HG03196 (cell line): ENCODE measurements around the gene TMEM82.

Source experiments
- ATAC-seq: cut with Tn5 transposase; IDR thresholded peaks from one replicate; pipeline ENCODE4 v1.9.1; 2021; ENCODE audit not compliant: unreplicated experiment

The TMEM82 gene

DNA sequence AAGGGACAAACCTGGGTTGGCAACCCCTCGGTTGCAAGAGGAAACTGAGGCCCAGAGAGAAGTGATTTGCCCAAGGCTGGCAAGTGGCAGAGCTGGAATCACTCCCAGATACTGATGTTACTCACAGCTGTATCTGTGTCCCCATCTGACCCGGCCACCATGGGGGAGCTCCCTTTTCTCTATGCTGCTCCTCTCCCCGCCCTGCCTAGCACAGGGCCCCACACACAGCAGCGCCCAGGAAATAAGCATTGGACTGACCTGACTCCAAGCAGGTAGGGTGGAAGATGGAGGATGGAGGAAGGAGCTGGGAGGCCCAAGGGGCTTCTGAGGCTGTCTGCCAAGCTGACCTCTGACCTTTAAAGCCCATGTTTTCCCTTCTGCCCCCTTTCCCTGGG, 13.3 kb downstream of the TMEM82 start:
- ATAC-seq = no peak

DNA sequence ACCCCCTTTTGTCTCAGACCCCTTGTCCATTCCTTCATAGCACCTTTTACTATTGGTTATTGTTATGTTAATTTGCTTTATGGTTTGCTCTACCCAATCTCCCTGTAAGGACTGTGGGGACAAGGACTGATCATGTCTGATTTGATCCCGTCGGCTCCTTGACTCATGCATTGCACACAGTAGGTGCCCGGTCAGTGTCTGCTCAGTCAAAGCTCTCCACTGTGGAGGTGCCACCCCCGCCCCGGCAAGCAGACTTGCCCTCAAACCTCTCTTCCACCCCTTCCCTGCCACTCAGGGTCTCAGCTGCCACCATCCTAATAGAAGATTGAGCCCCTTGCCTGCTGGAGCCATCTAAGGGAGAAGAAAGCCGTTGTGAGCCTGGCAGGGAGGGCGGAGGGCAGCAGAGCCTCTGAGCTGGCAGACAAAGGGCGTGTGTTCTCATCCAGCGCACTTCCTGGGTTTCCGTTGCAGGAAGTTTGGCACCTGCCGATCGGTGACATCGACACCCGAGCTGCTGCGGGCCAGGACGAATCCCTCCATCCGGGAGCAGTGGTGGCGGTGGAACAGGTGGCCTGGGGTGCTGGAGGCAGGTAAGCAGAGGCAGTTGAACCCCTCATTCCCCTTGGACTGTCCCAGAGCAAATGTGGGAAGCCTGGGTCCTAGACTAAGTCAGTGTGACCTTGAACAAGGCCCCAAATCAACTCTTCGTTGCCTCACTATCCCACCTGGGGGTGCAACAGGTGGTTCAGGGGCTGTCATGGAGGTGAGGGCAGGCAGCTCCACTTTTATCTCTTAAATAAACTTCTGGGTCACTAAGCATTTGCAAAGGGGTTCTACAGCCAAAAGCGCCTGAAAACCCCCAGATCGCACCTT, 14.1 kb downstream of the TMEM82 start:
- no peak for ATAC-seq

DNA sequence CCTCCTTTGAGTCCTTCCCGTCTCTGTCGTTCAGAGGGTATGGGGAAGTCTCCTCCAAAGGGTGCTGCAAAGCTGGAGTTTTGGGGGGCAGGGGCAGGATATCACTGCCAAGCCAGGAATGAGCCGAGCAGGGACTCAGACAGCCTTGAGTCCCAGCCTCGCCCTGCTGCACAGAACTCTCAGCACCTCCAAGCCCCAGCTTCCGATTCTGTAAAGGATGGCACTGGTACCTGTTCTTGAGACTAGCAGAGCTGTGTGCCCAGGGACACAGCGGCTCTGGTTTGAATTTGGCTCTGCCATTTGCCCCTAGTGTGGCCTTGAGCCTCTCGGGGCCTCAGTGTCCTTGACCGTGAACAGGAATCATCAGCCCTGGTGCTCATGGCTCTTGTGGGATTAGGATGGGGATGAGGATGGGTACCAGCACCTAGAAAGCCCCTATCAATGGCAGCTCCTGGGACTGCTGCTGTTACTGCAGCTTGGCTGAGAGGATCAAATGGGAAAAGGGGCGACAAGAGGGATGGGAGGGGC, 14.8 kb downstream of the TMEM82 start:
- no peak for ATAC-seq

DNA sequence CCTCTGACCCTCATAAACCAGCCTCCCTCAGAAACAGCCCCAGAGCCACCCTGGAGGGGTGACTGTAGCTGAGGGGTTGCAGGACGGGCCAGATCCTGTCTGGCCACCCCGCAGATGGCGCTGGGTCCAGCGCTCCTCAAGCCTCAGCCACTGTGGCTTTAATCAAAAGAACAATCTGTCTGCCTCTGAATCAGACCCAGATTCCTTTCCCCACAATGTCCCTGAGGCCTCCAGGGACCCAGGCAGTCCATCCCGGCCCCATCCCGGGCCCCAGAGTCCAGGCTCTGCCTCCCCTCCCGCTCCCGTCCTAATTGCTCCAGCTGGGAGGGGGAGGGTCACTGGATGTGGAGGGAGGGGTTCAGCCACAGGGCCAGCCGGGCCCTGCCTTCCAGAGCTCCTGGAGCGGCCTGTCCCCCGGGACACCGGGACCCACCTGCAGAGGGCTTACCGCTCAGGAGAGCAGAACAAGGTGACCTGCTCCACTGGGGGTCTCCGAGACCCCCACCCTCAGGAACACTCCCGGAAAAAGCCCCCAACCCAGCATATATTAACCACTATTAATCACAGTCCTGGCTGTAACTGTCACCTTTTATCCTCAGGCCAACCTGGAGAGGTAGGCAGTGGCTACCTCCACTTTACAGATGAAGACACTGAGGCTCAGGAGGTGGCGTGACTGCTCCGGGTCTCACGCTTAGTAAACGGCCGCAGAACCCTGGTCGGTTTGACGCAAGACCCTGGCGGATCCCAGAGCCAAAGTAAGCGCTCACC, 15.5 kb downstream of the TMEM82 start:
- no peak for ATAC-seq

DNA sequence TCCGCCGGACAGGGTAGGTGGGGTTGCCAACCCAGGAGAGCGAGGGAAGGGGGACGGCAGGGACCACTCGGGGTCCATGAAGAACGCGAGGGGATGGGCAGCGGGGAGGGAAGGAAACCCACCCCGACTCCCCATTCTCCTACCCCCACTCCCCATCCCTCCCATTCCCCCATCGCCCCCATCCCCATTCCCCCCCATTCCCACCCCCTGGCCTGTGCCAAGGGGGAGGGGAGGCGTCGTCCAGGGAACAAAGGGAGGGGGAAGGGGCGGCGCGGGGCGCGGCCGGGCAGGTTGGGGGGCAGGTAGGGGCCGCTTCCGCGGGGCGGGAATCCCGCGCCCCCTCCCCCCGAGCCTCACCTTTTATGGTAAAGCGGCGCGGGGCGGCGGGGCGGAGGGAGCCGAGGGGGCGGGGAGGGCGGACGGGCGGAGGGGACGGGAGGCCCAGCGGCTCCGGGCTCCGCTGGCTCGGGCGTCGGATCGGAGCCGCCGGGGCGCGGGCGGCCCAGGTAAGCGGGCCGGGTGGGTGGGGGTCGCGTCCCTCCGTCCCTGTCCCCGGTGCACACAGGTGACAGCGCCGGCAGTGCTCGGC, 16.1 kb downstream of the TMEM82 start, which contains the start of gene FBLIM1:
Gene FBLIM1, plus strand, starts transcription at position 453 of the 589 bp plus-strand sequence. CDS start 6,189 bp downstream, outside the sequence.
- no peak for ATAC-seq

DNA sequence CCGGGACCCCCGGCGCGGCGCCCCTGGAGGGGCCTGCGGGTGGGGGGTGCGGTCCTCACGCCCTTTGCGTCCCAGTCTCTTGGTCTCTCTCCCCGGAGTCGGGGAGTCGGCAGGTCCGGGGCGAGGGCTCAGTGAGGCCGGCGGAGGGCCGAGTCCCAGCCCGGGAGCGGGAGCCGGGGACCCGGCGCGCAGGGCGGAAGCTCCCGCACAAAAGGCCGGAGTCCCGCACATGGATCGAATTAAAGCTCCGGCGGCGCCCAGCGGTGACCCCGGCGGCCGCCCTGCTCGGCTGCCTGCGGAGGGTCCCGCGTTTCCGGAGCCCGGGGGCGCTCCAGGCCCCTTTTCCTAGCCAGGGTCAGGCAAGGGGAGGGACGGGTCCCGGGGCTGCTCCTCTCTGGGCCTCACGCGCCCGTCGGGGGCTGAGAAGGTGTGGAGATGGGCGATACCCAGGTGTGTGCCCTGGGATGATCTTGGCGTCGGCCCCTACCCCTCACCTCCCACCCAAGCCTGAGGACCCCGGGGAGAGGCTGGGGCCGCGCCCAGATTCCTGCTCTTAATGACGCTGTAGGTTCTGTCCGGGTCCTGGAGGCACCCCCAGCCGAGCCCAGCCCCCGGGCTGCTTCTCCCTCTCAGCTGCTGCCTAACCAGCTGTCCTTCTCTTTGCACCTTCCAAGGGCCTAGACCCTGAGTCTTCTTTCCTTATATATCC, 16.8 kb downstream of the TMEM82 start:
- no peak for ATAC-seq

DNA sequence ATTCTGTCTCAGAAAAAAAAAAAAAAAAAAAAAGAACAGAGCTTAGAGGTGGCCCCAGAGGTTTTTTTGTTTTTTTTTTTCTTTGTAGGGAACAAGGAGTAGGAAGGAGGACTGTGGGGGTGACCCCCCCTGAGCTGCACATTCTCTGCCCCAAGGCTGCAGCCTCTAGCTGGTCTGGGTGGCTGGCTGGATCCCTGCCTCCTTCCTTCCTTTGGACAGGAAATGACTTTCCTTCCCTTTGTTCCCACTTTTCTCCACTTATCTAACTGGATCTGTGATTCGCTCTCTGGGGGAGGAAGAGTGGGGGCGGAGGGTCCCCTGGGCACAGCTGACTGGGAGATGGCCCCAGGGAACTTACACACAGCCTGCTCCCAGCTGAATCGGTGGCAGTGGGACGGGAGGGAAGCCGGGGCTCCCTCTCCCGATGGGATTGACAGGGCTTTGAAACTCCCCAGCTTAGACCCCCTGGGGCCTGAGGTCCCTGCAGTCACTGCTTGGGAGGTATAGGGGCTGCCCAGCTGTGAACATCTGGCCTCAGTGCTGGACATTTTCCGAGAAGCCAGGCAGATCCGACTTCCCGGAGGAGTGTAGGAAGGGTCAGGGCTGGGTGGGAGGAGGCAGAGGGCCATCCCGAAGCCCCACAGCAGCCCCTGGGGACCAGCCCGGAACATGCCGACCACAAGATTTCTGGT, 18.4 kb downstream of the TMEM82 start:
- no peak for ATAC-seq

DNA sequence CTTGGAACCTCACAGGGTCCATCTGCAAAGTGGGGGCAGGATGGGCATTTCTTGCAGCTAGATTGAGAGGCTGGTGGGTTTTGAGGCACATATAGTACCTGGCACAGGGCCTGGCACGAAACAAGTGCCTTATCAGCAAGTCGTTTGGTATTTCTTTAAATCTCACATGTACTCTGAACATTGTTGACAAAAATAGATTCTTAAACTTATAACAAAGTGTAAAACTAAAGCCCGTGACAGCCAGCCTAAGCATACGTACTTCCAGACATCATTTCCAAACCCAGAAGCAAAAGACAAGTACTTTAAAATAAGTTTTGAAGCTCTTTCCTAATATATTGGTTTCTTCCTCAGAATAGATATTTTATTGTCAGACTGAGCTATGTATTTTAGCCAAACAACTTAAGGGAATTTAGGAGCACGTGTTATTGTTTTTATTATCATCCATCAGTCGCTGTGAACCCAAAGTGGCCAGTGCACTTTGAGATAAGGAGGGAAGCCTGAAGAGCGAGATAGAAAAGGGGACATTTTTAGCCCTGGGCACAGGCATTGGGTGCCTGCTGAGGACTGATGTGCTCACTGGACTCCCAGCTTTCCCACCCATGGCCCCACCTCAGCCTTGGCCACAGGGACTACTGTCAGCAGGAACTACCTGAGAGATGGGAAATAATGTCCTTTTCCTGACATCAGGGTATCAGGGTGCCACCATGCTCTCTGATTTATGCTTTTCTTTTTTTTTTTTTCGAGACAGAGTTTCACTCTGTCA, 19.2 kb downstream of the TMEM82 start:
- ATAC-seq = no peak

DNA sequence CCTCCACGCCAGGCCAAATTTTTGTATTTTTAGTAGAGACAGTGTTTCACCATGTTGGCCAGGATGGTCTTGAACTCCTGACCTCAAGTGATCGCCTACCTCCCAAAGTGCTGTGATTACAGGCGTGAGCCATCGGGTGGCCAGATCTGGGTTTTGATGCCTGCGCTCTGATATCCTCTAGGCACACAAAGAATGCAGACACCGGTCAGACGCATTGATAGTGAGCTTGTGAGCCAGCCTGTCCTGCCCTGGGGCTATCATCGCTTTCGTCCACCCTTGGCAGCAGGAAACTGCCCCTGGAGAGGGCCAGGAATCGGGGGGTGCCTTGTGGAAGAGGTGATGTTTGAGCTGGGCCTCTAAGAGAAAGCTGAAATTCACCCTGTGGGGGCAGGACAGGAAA, 20.2 kb downstream of the TMEM82 start:
- no peak for ATAC-seq

DNA sequence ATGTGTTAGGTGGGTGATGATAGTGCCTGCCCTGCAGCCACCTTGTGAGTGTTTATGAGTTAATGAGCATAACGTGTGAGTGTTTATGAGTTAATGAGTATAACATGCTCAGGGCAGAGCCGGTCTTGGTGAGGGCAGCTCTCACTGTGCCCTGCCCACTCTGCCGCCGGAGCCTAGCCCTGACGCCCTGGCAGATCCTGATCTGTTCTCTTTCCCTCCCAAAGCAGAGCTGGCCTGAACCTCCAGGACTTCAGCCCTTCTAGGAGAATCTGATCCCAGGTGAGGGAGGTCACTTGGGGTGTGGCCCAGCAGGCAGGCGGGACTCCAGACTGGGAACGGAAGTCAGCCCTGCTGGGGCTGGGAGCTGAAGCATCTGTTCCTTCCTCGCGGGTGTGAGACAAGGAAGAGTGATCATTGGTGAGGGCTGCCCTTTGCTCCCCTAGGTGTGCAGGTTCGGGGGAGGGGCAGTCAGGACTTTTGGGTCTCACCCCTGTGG, 22.0 kb downstream of the TMEM82 start:
- no peak for ATAC-seq

DNA sequence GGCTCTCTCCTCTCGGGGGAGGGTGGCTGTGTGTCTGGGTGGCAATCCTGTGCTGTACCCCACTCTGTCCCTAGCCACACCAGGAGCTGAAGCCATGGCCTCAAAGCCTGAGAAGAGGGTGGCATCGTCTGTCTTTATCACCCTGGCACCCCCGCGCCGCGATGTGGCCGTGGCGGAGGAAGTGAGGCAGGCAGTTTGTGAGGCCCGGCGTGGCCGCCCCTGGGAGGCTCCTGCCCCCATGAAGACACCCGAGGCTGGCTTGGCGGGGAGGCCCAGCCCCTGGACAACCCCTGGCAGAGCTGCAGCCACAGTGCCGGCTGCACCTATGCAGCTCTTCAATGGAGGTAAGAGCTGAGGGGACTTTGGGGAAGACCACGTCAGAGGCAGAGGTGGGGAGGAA, 22.6 kb downstream of the TMEM82 start:
- ATAC-seq = no peak

DNA sequence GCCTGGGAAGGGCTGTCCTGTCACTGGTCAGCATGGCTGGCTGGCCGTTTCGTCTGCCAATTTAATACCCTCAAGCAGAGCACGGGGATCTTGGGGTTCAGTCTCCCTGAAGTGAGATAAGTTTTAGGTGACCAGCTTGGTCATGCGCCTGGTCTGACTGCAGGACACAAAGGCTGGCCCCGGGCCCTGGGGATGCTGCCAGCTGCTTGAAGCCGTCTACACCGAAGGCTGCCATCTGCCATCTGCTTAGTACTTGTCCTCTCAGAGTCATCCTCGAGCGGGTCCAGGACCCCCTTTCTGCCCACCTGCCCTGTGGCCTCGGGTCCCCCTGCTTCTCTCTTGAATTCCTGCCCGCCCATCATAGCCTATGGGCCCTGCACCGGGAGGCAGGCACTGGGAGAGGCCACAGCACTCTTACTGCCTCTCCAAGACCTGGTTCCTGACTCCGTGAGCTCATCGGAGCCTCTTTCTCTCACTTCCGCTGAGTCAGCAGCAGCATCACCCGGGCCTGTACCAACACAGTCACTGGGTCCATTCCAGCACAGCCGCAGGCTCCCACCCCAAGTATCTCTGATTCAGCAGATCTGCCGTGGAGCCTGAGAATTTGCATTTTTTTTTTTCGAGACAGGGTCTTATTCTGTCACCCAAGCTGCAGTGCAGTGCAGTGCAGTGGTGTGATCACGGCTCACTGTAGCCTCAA, 23.3 kb downstream of the TMEM82 start:
- ATAC-seq = no peak

DNA sequence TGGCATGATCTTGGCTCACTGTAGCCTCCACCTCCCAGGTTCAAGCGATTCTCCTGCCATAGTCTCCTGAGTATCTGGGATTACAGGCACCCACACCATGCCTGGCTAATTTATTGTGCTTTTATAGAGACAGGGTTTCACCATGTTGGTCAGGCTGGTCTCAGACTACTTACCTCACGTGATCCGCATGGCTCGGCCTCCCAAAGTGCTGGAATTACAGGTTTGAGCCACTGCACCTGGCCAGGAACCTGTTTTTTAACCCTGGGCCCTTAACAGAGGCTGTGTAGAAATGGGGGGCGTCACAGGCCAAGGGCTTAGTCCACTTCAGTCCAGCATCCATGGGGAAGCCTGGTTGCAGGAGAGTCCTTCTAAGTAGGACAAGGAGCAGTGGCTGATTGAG, 25.6 kb downstream of the TMEM82 start:
- ATAC-seq = no peak

DNA sequence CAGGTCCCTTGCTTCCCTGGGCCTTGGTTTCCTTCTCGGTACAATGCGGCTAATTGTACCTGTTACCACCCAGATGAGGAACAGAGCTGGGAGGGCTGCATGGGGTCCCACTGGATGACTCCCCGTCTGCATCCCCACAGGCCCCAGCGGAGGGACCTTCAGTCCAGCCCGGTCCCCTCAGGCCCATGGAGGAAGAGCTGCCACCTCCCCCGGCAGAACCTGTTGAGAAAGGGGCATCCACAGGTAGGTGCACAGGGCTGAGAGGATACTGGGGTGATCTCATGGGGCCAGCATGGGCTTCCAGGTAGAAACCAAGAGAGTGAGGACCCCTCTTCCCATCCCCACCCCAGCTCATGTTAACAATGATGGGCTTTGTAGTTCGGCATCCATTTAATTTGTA, 26.1 kb downstream of the TMEM82 start:
- no peak for ATAC-seq

DNA sequence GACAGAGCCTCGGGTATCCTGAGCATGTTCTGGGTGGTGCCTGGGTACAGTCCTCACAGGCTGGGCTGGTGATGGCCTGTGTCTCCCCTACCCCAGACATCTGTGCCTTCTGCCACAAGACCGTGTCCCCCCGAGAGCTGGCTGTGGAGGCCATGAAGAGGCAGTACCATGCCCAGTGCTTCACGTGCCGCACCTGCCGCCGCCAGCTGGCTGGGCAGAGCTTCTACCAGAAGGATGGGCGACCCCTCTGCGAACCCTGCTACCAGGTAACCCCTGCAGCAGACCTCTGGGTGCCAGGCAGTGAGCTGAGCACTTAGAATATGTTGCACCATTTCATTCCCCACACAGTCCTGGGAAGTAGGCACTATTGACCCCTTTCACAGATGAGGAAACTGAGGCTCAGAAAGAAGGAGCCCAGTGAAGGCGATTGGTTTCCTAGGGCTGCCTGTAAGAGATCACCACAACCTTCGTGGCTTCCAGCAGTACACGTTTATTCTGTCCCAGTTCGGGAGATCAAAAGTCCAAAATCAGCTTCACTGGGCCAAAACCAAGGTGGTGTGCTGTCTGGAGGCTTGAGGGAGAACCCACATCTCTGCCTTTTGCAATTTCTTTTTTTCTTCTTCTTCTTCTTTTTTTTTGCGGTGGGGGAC, 28.1 kb downstream of the TMEM82 start:
- ATAC-seq = no peak

DNA sequence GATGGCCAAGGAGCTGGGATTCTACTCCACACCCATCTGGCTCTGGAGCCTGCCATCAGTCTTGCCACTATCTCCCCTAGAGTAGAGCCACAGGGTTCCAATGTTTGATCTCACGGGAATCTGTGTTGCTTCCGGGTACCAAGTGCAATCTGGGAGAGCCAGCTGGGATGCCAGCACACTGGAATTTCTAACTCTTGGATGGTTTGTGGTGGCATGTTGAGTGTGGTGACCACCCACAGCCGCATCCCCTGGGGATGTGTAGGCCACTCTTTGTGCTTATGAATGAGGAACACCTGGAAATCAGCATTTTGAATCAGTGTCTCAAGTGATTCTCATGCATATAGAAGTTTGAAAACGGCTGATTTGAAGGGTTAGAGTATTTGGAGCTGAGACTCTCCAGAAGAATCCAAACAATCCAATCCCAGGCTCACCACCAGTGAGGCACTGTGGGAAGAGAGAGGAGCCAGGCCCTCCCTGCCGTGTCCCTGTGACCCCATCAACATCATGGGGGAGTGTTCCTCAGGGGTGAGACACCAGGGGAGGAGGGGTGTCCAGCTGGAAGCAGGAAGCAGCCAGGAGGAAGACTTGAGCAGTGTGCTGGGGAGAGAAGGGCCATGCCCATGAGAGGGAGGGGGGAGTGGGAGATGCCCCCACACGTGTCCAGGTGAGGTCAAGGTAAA, 29.7 kb downstream of the TMEM82 start:
- no peak for ATAC-seq

DNA sequence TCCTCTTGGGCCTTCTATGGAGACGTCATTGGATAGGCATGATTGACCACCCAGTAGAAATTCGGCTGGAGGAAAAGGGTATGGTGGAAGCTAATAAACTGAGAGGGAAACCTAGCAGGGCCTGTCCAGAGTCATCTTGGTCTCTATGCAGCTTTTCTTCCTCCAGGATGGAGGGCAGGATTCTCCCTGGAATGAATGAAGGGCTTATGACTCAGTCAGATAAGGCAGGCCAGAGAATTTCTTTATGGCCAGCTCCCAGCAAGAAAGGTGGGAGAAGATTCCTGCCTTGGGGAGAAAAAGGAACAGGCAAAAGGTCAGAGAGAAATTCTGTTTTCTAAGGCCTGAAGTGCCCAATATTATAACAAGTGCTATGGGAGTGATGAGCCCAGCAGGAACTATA, 33.4 kb downstream of the TMEM82 start:
- no peak for ATAC-seq
